Suprapubic skin (tissue), 4 donors: Measurements from ENCODE around the gene JKAMP. TPM values are rescaled to one million over a fixed set of nuclear protein-coding genes. Genes with fewer than 3 reads are reported as not detected.

Source experiments
- DNase-seq, 2 donors: peaks; one replicate each; pipeline ENCODE4 v3.0.0-alpha.2; 2019; ENCODE audit warnings: low spot score in 2 of 2
- H3K27ac ChIP-seq: fragments of 200-600 bp; sonication (generic); one replicate; pipeline ENCODE4 v1.5.1; 2019
- H3K27me3 ChIP-seq: fragments of 200-600 bp; sonication (generic); one replicate; pipeline ENCODE4 v1.5.1; 2019
- H3K36me3 ChIP-seq: fragments of 200-600 bp; sonication (generic); one replicate; pipeline ENCODE4 v1.5.1; 2019
- H3K4me1 ChIP-seq: fragments of 200-600 bp; sonication (generic); one replicate; pipeline ENCODE4 v1.5.1; 2019
- H3K4me3 ChIP-seq: fragments of 200-600 bp; sonication (generic); one replicate; pipeline ENCODE4 v1.5.1; 2019; ENCODE audit warnings: mild to moderate bottlenecking
- H3K9me3 ChIP-seq: fragments of 200-600 bp; sonication (generic); one replicate; pipeline ENCODE4 v1.5.1; 2019
- CTCF ChIP-seq, 2 donors: fragments of 200-600 bp in 1 of 2; fragments of 450-650 bp in 1 of 2; sonication (generic) in 1 of 2; IDR thresholded peaks; one replicate each; pipeline ENCODE4 v1.5.1; 2016 to 2019; ENCODE audit warnings: antibody characterized with exemption in 2 of 2, mild to moderate bottlenecking in 1 of 2, moderate library complexity in 1 of 2
- EP300 ChIP-seq: sonication (generic); formaldehyde crosslinking; IDR thresholded peaks from one replicate; pipeline ENCODE4 v1.6.1; 2017; ENCODE audit warnings: antibody characterized with exemption
- POLR2A ChIP-seq, 2 donors: fragments of 450-650 bp; IDR thresholded peaks; one replicate each; pipeline ENCODE4 v1.6.1; 2017; ENCODE audit warnings: antibody characterized with exemption in 2 of 2, mild to moderate bottlenecking in 2 of 2, moderate library complexity in 2 of 2
- POLR2AphosphoS5 ChIP-seq, 3 donors: sonication (generic); formaldehyde crosslinking; IDR thresholded peaks; one replicate each; pipeline ENCODE4 v1.6.1; 2017; ENCODE audit warnings: antibody characterized with exemption in 3 of 3
- WGBS: methylation state at CpG from one replicate; pipeline ENCODE4 v1.1.5; 2018; 5-methylcytosine and 5-hydroxymethylcytosine counted together
- total RNA-seq, 4 donors: library from RNA; depleted of rRNA; stranded (reverse); fragments of >200 nt; gene quantifications; one replicate each; pipeline ENCODE4 v1.1.0, GENCODE V29; 2016

The JKAMP gene
- total RNA-seq, 4 donors from 2014 or later = 49.8 to 56.7 (median 53.5) TPM

GRCh38 chr14:59507752-59508103, 23.4 kb downstream of the JKAMP start:
- Histone ChIP-seq H3K4me3 (no peak overlapping the region), H3K9me3 (no peaks in the 10 kb centered on the region), H3K4me1 (no peaks in the 10 kb centered on the region), H3K27me3 (no peaks in the 10 kb centered on the region), H3K27ac (no peak overlapping the region), H3K36me3 (peaks cover 25% of the 10 kb centered on the region)
- TF ChIP-seq EP300 = no peak
- no peak for TF ChIP-seq POLR2AphosphoS5 (IDR thresholded peaks at IDR 0.05)
- no peak for TF ChIP-seq CTCF (IDR thresholded peaks at IDR 0.05)
- TF ChIP-seq POLR2A (IDR thresholded peaks at IDR 0.05) = no peak
- 97% methylated on average over 3 of the region's 3 CpGs for WGBS
- DNase-seq = no peak

- H3K27me3 ChIP-seq = no peaks in the 10 kb centered on the region
- H3K36me3 ChIP-seq = peaks cover 14% of the 10 kb centered on the region
- no peaks in the 10 kb centered on the region for H3K9me3 ChIP-seq
- no peak overlapping the region for H3K4me3 ChIP-seq
- no peak for DNase-seq
- no peak overlapping the region for H3K27ac ChIP-seq
- H3K4me1 ChIP-seq = no peaks in the 10 kb centered on the region
- TF ChIP-seq POLR2AphosphoS5 (IDR thresholded peaks at IDR 0.05) = no peak
- WGBS = 63% methylated on average over 3 of the region's 3 CpGs
These were observed 24.8 kb downstream of the JKAMP start for GRCh38 chr14:59509101-59509500.

GRCh38 chr14:59510001-59510400, 25.7 kb downstream of the JKAMP start:
- H3K9me3 ChIP-seq = no peaks in the 10 kb centered on the region
- DNase-seq = no peak
- H3K27ac ChIP-seq = no peak overlapping the region
- no peaks in the 10 kb centered on the region for H3K27me3 ChIP-seq
- H3K36me3 ChIP-seq = peaks cover 5% of the 10 kb centered on the region
- no peaks in the 10 kb centered on the region for H3K4me1 ChIP-seq
- TF ChIP-seq EP300 (no peak), POLR2AphosphoS5 (IDR thresholded peaks at IDR 0.05) (no peak), POLR2A (IDR thresholded peaks at IDR 0.05) (no peak), CTCF (IDR thresholded peaks at IDR 0.05) (no peak)
- WGBS = 80% methylated on average over 2 of the region's 2 CpGs
- no peak overlapping the region for H3K4me3 ChIP-seq

- Histone ChIP-seq H3K27ac (no peak overlapping the region), H3K4me1 (no peaks in the 10 kb centered on the region), H3K27me3 (no peaks in the 10 kb centered on the region), H3K36me3 (no peaks in the 10 kb centered on the region), H3K9me3 (no peaks in the 10 kb centered on the region), H3K4me3 (no peak overlapping the region)
- DNase-seq = no peak
- 29% methylated on average over 3 of the region's 3 CpGs for WGBS
- TF ChIP-seq POLR2A (IDR thresholded peaks at IDR 0.05) (no peak), CTCF (IDR thresholded peaks at IDR 0.05) (no peak), EP300 (no peak), POLR2AphosphoS5 (IDR thresholded peaks at IDR 0.05) (no peak)
These were observed 26.6 kb downstream of the JKAMP start for GRCh38 chr14:59510966-59511365.

- WGBS = 70% methylated on average over 4 of the region's 4 CpGs
- Histone ChIP-seq H3K9me3 (no peaks in the 10 kb centered on the region), H3K4me3 (no peak overlapping the region), H3K27me3 (no peaks in the 10 kb centered on the region), H3K4me1 (no peaks in the 10 kb centered on the region), H3K27ac (no peak overlapping the region), H3K36me3 (no peaks in the 10 kb centered on the region)
- TF ChIP-seq CTCF (IDR thresholded peaks at IDR 0.05) (no peak), EP300 (no peak), POLR2A (IDR thresholded peaks at IDR 0.05) (no peak), POLR2AphosphoS5 (IDR thresholded peaks at IDR 0.05) (no peak)
- no peak for DNase-seq
These were observed 27.7 kb downstream of the JKAMP start for GRCh38 chr14:59511916-59512575.

GRCh38 chr14:59520224-59520623, 35.9 kb downstream of the JKAMP start:
- no peak overlapping the region for H3K4me3 ChIP-seq
- 88% methylated on average over 3 of the region's 3 CpGs for WGBS
- TF ChIP-seq POLR2A (IDR thresholded peaks at IDR 0.05) = no peak
- no peak overlapping the region for H3K27ac ChIP-seq
- no peaks in the 10 kb centered on the region for H3K27me3 ChIP-seq
- DNase-seq = no peak
- H3K4me1 ChIP-seq = no peaks in the 10 kb centered on the region
- H3K36me3 ChIP-seq = no peaks in the 10 kb centered on the region
- no peaks in the 10 kb centered on the region for H3K9me3 ChIP-seq
